Neural cell (in vitro differentiated cells): ENCODE results near the gene PSMG4.

Source experiments
- CTCF ChIP-seq: fragments of 450-650 bp; IDR thresholded peaks from 2 replicates; pipeline ENCODE4 v1.5.1; 2014; ENCODE audit warnings: antibody characterized with exemption, mild to moderate bottlenecking, moderate library complexity; ENCODE audit not compliant: poor library complexity, severe bottlenecking
- EP300 ChIP-seq: fragments of 450-650 bp; conservative IDR thresholded peaks from 2 replicates; pipeline ENCODE4 v1.6.1; 2014; ENCODE audit warnings: antibody characterized with exemption, mild to moderate bottlenecking, moderate library complexity; ENCODE audit not compliant: poor library complexity, severe bottlenecking
- EZH2 ChIP-seq: fragments of 200-600, 300-800 bp; shearing (Covaris generic), sonication (generic); IDR thresholded peaks from 2 replicates; pipeline ENCODE4 v1.6.1; 2014; ENCODE audit warnings: antibody characterized with exemption, low read length, borderline replicate concordance, mild to moderate bottlenecking; ENCODE audit not compliant: insufficient read depth, poor library complexity, severe bottlenecking
- TAF1 ChIP-seq: IDR thresholded peaks from 2 replicates; pipeline ENCODE4 v1.6.1; 2012; ENCODE audit warnings: low read depth

GRCh38 chr6:3233321-3233720, 25.4 kb upstream of the PSMG4 start:
- no peak for TF ChIP-seq CTCF
- no peak for TF ChIP-seq EZH2
- TF ChIP-seq TAF1, result no peak
- no peak for TF ChIP-seq EP300
